HepG2 (cell line): Measurements from ENCODE around the gene CNTD1. TPM values are rescaled to one million over a fixed set of nuclear protein-coding genes. Genes with fewer than 3 reads are reported as not detected.

Experiments
- FOXA3 ChIP-seq: IDR thresholded peaks from 2 replicates; pipeline ENCODE4 v1.6.1; 2016; ENCODE audit warnings: missing genetic modification reagents, missing compliant biosample characterization
- GATAD2A ChIP-seq: IDR thresholded peaks from 2 replicates; pipeline ENCODE4 v1.6.1; 2016
- HMGA1 ChIP-seq: sonication (generic); formaldehyde crosslinking; conservative IDR thresholded peaks from 2 replicates; pipeline ENCODE4 v1.4.0; 2020; ENCODE audit warnings: missing genetic modification reagents
- MED1 ChIP-seq: sonication (generic); formaldehyde crosslinking; IDR thresholded peaks from 2 replicates; pipeline ENCODE4 v1.4.0; 2020; ENCODE audit warnings: missing genetic modification reagents
- SOX13 ChIP-seq, 3 experiments: fragments of 450-650 bp in 1 of 3; sonication (generic) in 1 of 3; formaldehyde crosslinking in 1 of 3; IDR thresholded peaks in 2 of 3; conservative IDR thresholded peaks in 1 of 3; 2 replicates each; pipeline versions ENCODE4 v1.5.0 to v1.6.1; 2016 to 2020; ENCODE audit warnings: antibody characterized with exemption in 1 of 3, mild to moderate bottlenecking in 1 of 3, missing compliant biosample characterization in 1 of 3, missing genetic modification reagents in 1 of 3, moderate library complexity in 1 of 3
- THAP11 ChIP-seq: IDR thresholded peaks from 2 replicates; pipeline ENCODE4 v1.6.1; 2016; ENCODE audit warnings: missing biosample characterization, missing genetic modification reagents
- ZNF12 ChIP-seq: sonication (generic); formaldehyde crosslinking; IDR thresholded peaks from 2 replicates; pipeline ENCODE4 v1.5.0; 2020; ENCODE audit warnings: missing genetic modification reagents
- ZNF383 ChIP-seq: sonication (generic); formaldehyde crosslinking; IDR thresholded peaks from 2 replicates; pipeline ENCODE4 v1.4.0; 2020; ENCODE audit warnings: missing genetic modification reagents, mild to moderate bottlenecking, borderline replicate concordance
- ZNF883 ChIP-seq: sonication (generic); formaldehyde crosslinking; IDR thresholded peaks from 2 replicates; pipeline ENCODE4 v1.5.1; 2020; ENCODE audit warnings: mild to moderate bottlenecking, missing genetic modification reagents; ENCODE audit errors: not compliant biosample characterization
- ZSCAN20 ChIP-seq: sonication (generic); formaldehyde crosslinking; IDR thresholded peaks from 2 replicates; pipeline ENCODE4 v1.4.0; 2020; ENCODE audit warnings: missing genetic modification reagents, mild to moderate bottlenecking, borderline replicate concordance
- polyA plus RNA-seq, 8 experiments: library from polyadenylated mRNA; depleted of rRNA in 3 of 8; stranded (reverse) in 7 of 8; unstranded in 1 of 8; fragments of >200 nt; fragmentation: Illumina TruSeq in 4 of 8; extraction: Trizol in 4 of 8; gene quantifications; 2 replicates each; pipeline versions ENCODE4 v1.2.1 to v1.2.3, GENCODE V29; 2011 to 2016; ENCODE audit warnings: low read depth in 4 of 8, missing spikeins in 1 of 8, mixed read lengths in 1 of 8; ENCODE audit not compliant: insufficient read depth in 1 of 8
- total RNA-seq, 5 experiments: library from RNA; depleted of rRNA; stranded (reverse); fragments of >200 nt; fragmentation: Illumina TruSeq; extraction: Trizol; gene quantifications; 2 replicates each; pipeline ENCODE4 v1.2.3, GENCODE V29; 2016; ENCODE audit warnings: low read depth in 1 of 5
- TF ChIP-seq, protein P1 (sequence below): sonication (generic); formaldehyde crosslinking; IDR thresholded peaks from 2 replicates; pipeline ENCODE4 v1.5.1; 2020; ENCODE audit warnings: mild to moderate bottlenecking, missing genetic modification reagents, borderline replicate concordance
- TF ChIP-seq, protein P2 (sequence below): fragments of 450-650 bp; IDR thresholded peaks from 2 replicates; pipeline ENCODE4 v1.6.1; 2017; ENCODE audit warnings: mild to moderate bottlenecking
- TF ChIP-seq, protein P3 (sequence below): sonication (generic); formaldehyde crosslinking; IDR thresholded peaks from 2 replicates; pipeline ENCODE4 v1.4.0; 2020; ENCODE audit warnings: missing genetic modification reagents
- TF ChIP-seq, protein P4 (sequence below): sonication (generic); formaldehyde crosslinking; IDR thresholded peaks from 2 replicates; pipeline ENCODE4 v1.5.0; 2020; ENCODE audit warnings: mild to moderate bottlenecking, missing genetic modification reagents

Gene CNTD1
- total and polyA plus RNA-seq, 2 of the 13 experiments (the other 11 are each of a cell fraction or from before 2014, with no cell fraction given) = 0.11 to 0.15 TPM

DNA sequence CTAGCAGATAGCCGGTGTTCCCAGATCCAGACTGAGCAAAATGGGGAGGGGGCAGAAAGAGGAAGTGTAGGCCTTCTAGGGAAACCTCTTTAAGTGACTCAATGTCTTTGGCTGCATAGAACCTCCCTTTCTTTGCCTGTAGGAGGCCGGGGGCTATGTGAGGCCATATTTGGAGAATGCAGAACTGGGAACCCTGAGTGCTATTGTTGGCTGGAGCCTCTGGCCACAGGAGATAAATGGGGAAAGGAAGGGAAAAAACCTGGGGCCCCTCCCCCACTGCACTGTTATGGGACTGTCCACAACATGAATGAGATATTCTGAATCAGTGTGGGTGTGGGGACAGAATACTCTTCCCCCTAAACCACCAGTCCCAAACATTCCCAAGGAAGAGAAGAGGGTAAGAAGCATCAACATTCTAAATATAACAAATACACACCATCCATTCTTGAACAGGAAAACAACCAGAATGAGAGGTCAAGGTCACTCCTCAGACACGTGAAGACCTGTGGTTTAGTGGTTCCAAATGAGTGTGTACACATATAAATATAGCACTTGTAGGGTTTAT lies 23.0 kb upstream of the CNTD1 start (continued):
- TF ChIP-seq, protein P1, sequence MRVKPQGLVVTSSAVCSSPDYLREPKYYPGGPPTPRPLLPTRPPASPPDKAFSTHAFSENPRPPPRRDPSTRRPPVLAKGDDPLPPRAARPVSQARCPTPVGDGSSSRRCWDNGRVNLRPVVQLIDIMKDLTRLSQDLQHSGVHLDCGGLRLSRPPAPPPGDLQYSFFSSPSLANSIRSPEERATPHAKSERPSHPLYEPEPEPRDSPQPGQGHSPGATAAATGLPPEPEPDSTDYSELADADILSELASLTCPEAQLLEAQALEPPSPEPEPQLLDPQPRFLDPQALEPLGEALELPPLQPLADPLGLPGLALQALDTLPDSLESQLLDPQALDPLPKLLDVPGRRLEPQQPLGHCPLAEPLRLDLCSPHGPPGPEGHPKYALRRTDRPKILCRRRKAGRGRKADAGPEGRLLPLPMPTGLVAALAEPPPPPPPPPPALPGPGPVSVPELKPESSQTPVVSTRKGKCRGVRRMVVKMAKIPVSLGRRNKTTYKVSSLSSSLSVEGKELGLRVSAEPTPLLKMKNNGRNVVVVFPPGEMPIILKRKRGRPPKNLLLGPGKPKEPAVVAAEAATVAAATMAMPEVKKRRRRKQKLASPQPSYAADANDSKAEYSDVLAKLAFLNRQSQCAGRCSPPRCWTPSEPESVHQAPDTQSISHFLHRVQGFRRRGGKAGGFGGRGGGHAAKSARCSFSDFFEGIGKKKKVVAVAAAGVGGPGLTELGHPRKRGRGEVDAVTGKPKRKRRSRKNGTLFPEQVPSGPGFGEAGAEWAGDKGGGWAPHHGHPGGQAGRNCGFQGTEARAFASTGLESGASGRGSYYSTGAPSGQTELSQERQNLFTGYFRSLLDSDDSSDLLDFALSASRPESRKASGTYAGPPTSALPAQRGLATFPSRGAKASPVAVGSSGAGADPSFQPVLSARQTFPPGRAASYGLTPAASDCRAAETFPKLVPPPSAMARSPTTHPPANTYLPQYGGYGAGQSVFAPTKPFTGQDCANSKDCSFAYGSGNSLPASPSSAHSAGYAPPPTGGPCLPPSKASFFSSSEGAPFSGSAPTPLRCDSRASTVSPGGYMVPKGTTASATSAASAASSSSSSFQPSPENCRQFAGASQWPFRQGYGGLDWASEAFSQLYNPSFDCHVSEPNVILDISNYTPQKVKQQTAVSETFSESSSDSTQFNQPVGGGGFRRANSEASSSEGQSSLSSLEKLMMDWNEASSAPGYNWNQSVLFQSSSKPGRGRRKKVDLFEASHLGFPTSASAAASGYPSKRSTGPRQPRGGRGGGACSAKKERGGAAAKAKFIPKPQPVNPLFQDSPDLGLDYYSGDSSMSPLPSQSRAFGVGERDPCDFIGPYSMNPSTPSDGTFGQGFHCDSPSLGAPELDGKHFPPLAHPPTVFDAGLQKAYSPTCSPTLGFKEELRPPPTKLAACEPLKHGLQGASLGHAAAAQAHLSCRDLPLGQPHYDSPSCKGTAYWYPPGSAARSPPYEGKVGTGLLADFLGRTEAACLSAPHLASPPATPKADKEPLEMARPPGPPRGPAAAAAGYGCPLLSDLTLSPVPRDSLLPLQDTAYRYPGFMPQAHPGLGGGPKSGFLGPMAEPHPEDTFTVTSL (CRISPR knock-in tag) = 0 out of 2 replicates have a peak, but pooled peaks have one; percentile 33
- TF ChIP-seq HMGA1 (CRISPR knock-in tag) (no peak), THAP11 (peak; percentile 41), MED1 (CRISPR knock-in tag) (peak; percentile 62; the same call in 1 of the 2 replicates), GATAD2A (CRISPR knock-in tag) (peak; percentile 73), ZNF12 (0 out of 2 replicates have a peak, but pooled peaks have one; percentile 19), ZNF383 (peak; percentile 73; the same call in 1 of the 2 replicates), ZSCAN20 (no peak), ZNF883 (no peak), SOX13 (IDR thresholded peaks at IDR 0.05) (no peak), SOX13 (CRISPR knock-in tag; conservative IDR thresholded peaks at IDR 0.05 in 1 of 2, IDR thresholded peaks at IDR 0.05 in 1 of 2) (peak in 1 of 2 experiments; percentile 77; a peak in 1 of 4 replicates), FOXA3 (CRISPR knock-in tag) (peak; percentile 32; the same call in 1 of the 2 replicates)
- TF ChIP-seq, protein P2, sequence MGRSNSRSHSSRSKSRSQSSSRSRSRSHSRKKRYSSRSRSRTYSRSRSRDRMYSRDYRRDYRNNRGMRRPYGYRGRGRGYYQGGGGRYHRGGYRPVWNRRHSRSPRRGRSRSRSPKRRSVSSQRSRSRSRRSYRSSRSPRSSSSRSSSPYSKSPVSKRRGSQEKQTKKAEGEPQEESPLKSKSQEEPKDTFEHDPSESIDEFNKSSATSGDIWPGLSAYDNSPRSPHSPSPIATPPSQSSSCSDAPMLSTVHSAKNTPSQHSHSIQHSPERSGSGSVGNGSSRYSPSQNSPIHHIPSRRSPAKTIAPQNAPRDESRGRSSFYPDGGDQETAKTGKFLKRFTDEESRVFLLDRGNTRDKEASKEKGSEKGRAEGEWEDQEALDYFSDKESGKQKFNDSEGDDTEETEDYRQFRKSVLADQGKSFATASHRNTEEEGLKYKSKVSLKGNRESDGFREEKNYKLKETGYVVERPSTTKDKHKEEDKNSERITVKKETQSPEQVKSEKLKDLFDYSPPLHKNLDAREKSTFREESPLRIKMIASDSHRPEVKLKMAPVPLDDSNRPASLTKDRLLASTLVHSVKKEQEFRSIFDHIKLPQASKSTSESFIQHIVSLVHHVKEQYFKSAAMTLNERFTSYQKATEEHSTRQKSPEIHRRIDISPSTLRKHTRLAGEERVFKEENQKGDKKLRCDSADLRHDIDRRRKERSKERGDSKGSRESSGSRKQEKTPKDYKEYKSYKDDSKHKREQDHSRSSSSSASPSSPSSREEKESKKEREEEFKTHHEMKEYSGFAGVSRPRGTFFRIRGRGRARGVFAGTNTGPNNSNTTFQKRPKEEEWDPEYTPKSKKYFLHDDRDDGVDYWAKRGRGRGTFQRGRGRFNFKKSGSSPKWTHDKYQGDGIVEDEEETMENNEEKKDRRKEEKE = no peak
- TF ChIP-seq, protein P3, sequence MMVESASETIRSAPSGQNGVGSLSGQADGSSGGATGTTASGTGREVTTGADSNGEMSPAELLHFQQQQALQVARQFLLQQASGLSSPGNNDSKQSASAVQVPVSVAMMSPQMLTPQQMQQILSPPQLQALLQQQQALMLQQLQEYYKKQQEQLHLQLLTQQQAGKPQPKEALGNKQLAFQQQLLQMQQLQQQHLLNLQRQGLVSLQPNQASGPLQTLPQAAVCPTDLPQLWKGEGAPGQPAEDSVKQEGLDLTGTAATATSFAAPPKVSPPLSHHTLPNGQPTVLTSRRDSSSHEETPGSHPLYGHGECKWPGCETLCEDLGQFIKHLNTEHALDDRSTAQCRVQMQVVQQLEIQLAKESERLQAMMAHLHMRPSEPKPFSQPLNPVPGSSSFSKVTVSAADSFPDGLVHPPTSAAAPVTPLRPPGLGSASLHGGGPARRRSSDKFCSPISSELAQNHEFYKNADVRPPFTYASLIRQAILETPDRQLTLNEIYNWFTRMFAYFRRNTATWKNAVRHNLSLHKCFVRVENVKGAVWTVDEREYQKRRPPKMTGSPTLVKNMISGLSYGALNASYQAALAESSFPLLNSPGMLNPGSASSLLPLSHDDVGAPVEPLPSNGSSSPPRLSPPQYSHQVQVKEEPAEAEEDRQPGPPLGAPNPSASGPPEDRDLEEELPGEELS (CRISPR knock-in tag) = peak; percentile 62
- TF ChIP-seq, protein P4, sequence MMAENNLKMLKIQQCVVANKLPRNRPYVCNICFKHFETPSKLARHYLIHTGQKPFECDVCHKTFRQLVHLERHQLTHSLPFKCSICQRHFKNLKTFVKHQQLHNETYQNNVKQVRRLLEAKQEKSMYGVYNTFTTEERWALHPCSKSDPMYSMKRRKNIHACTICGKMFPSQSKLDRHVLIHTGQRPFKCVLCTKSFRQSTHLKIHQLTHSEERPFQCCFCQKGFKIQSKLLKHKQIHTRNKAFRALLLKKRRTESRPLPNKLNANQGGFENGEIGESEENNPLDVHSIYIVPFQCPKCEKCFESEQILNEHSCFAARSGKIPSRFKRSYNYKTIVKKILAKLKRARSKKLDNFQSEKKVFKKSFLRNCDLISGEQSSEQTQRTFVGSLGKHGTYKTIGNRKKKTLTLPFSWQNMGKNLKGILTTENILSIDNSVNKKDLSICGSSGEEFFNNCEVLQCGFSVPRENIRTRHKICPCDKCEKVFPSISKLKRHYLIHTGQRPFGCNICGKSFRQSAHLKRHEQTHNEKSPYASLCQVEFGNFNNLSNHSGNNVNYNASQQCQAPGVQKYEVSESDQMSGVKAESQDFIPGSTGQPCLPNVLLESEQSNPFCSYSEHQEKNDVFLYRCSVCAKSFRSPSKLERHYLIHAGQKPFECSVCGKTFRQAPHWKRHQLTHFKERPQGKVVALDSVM (CRISPR knock-in tag) = no peak
